MCF 10A (cell line): ENCODE results near the gene SPAG6. TPM values are rescaled to one million over a fixed set of nuclear protein-coding genes. Genes with fewer than 3 reads are reported as not detected.
A peak's percentile ranks its signal among the peaks of the same experiment; 100 is the strongest.

Source experiments
- BruUV-seq: library from RNA; stranded (reverse); fragments of 400-500 nt; replicated peaks from 2 replicates; lab custom pipeline; 2021; lab: Mats Ljungman, UMichigan
- CTCF ChIA-PET: fragments of 300-600 bp; sonication (Branson Sonifier 250); formaldehyde crosslinking; extraction: SDS; loops from one replicate; lab custom pipeline; 2021; ENCODE audit warnings: antibody characterized with exemption, inconsistent platforms; lab: Yijun Ruan, JAX
- POLR2A ChIA-PET: fragments of 300-600, 350-650 bp; sonication (Branson Sonifier 250); formaldehyde crosslinking; extraction: SDS; loops from one replicate; lab custom pipeline; 2020; ENCODE audit warnings: antibody characterized with exemption, inconsistent platforms; lab: Yijun Ruan, JAX
- DNase-seq: peaks from one replicate; pipeline ENCODE4 v3.0.0-alpha.2; 2018; ENCODE audit not compliant: unreplicated experiment
- H3K27ac Mint-ChIP-seq: one replicate; pipeline ENCODE4 v1.8.0; 2022; ENCODE audit warnings: mild to moderate bottlenecking, low read depth, mixed read lengths; ENCODE audit not compliant: unreplicated experiment
- H3K27me3 Mint-ChIP-seq: one replicate; pipeline ENCODE4 v1.8.0; 2022; ENCODE audit warnings: mixed read lengths; ENCODE audit not compliant: insufficient read depth, unreplicated experiment
- H3K36me3 Mint-ChIP-seq: one replicate; pipeline ENCODE4 v1.8.0; 2022; ENCODE audit warnings: mild to moderate bottlenecking, moderate library complexity, mixed read lengths; ENCODE audit not compliant: insufficient read depth, unreplicated experiment
- H3K4me1 Mint-ChIP-seq: one replicate; pipeline ENCODE4 v1.8.0; 2022; ENCODE audit warnings: mixed read lengths; ENCODE audit not compliant: insufficient read depth, unreplicated experiment
- H3K4me3 Mint-ChIP-seq: one replicate; pipeline ENCODE4 v1.8.0; 2022; ENCODE audit warnings: mild to moderate bottlenecking, moderate library complexity, mixed read lengths; ENCODE audit not compliant: unreplicated experiment
- H3K9me3 Mint-ChIP-seq: one replicate; pipeline ENCODE4 v1.8.0; 2022; ENCODE audit warnings: mixed read lengths; ENCODE audit not compliant: unreplicated experiment
- intact Hi-C: fragments of 100-400 bp; cut with micrococcal nuclease; formaldehyde crosslinking; loops from 2 replicates; pipeline ENCODE4 v1.14.1; 2022
- total RNA-seq: library from RNA; stranded (reverse); gene quantifications from 2 replicates; pipeline ENCODE4 v1.2.3, GENCODE V29; 2022
- TF ChIP-seq, protein P1 (sequence below): fragments of 200-600 bp; IDR thresholded peaks from one replicate; pipeline ENCODE4 v1.8.0; 2022; ENCODE audit warnings: antibody characterized with exemption, mild to moderate bottlenecking; ENCODE audit not compliant: unreplicated experiment

Gene SPAG6
- total RNA-seq, 1 experiment from 2014 or later: not detected

DNA sequence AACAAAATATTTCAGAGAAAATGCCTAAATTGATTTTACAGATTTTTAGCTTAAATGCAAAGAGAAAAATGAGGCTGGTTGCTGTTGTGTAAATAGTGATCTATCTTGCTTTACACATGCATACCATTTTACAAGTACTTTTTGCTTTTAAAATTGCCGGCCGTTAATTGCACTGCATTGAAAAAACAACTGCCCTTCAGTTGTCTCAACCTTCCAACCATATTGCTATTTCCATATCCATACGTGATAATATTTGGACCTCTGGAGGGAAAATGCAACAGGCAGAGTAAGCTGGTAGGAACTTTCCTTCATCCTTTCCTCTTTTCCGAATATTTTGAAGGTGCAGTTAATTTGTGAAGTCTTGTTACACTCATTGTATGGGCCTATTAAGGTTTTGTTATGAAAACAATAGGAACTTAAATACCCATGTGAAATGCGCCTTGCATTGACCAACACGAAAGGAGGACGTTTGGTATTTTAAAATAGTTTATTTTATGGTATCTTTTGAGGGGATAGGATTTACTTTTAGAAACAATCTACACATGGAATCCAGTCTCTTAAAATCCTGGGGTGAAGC lies 13.1 kb upstream of the SPAG6 start:
- H3K9me3 Mint-ChIP-seq: no peaks in the 10 kb centered on the region
- no peaks in the 10 kb centered on the region for H3K4me1 Mint-ChIP-seq
- ChIA-PET POLR2A (interaction anchor here (1.2 to 1.8 kb wide), 2 partner anchors 8 to 16 kb away, joined by 4 to 8 read pairs; partner anchors contain the start of gene COMMD3), CTCF (interaction anchor here (0.7 kb wide), 1 partner anchor 9 kb away, joined by 3 read pairs; no protein-coding TSS in a partner anchor)
- TF ChIP-seq, protein P1, sequence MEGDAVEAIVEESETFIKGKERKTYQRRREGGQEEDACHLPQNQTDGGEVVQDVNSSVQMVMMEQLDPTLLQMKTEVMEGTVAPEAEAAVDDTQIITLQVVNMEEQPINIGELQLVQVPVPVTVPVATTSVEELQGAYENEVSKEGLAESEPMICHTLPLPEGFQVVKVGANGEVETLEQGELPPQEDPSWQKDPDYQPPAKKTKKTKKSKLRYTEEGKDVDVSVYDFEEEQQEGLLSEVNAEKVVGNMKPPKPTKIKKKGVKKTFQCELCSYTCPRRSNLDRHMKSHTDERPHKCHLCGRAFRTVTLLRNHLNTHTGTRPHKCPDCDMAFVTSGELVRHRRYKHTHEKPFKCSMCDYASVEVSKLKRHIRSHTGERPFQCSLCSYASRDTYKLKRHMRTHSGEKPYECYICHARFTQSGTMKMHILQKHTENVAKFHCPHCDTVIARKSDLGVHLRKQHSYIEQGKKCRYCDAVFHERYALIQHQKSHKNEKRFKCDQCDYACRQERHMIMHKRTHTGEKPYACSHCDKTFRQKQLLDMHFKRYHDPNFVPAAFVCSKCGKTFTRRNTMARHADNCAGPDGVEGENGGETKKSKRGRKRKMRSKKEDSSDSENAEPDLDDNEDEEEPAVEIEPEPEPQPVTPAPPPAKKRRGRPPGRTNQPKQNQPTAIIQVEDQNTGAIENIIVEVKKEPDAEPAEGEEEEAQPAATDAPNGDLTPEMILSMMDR: no peak
- H3K4me3 Mint-ChIP-seq: no peak overlapping the region
- DNase-seq: no peak
- intact Hi-C loops: no loop called here
- no TSS peak for BruUV-seq
- H3K27me3 Mint-ChIP-seq: peaks cover 8% of the 10 kb centered on the region
- H3K27ac Mint-ChIP-seq: no peak overlapping the region
- peaks cover 31% of the 10 kb centered on the region for H3K36me3 Mint-ChIP-seq

DNA sequence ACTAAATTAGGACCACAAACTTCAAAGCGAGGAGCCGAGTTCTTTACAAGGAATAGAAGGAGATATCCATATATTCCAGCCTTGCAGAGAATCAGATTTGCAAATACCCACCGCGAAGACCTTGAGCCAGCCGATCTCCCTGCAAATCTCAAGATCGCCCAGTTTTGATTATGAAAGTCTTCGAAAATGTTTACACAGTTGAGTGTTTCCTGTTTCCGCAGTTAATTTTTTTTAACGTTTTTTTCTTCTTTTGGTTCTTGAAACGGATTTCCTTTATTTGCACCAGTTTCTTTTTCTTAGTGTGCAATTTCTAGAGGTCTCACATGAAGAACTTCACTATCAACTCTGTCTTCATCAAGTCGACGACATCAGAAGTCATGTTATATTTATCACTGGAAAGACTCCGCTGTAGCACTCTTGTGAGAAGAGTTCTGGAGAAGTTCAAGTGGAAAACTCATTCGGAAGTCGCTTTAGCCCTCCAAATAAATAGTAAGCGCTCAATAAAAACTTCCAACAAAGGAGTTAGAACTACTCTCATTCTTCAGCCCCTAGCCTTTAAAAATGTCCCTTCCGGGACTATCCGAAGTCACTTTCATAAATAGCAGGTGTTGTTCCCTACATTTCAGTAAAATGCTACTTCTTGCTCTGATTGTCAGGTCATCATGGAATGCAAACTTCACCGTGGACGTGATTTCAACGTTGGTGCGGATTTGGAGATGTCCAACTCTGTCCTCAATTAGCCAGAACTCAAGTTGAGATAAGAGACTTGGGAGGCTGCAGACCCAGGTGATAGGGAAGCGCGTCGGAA lies 11.9 kb upstream of the SPAG6 start:
- Mint-ChIP-seq H3K4me3 (no peak overlapping the region), H3K4me1 (no peaks in the 10 kb centered on the region), H3K9me3 (no peaks in the 10 kb centered on the region), H3K27me3 (peaks cover 15% of the 10 kb centered on the region), H3K27ac (no peak overlapping the region), H3K36me3 (peaks cover 21% of the 10 kb centered on the region)
- no peak for DNase-seq
- intact Hi-C loops: no loop called here
- CTCF ChIA-PET: no interaction called here
- POLR2A ChIA-PET: no interaction called here
- TF ChIP-seq, protein P1: no peak
- BruUV-seq: no TSS peak

DNA sequence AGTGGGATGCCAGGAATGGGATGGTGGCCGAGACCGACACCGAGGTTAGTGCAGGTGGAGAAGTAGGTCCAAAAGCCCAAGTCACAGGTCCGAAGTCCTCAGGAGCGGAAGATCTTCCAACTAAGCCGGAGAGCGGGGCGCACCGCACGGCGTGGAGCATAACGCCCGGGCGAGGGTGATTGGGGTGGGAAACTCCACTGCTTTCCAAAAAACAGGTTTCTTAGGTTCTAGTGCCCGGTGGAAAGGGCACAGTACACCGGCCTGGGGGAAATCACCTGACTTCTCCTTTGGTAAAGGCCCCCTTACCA lies 11.4 kb upstream of the SPAG6 start:
- Mint-ChIP-seq H3K9me3 (no peaks in the 10 kb centered on the region), H3K4me1 (no peaks in the 10 kb centered on the region), H3K27me3 (peaks cover 15% of the 10 kb centered on the region), H3K27ac (no peak overlapping the region), H3K36me3 (peaks cover 21% of the 10 kb centered on the region), H3K4me3 (no peak overlapping the region)
- ChIA-PET POLR2A (no interaction called here), CTCF (no interaction called here)
- intact Hi-C loops: no loop called here
- no peak for DNase-seq
- TF ChIP-seq, protein P1: no peak
- BruUV-seq: no TSS peak

DNA sequence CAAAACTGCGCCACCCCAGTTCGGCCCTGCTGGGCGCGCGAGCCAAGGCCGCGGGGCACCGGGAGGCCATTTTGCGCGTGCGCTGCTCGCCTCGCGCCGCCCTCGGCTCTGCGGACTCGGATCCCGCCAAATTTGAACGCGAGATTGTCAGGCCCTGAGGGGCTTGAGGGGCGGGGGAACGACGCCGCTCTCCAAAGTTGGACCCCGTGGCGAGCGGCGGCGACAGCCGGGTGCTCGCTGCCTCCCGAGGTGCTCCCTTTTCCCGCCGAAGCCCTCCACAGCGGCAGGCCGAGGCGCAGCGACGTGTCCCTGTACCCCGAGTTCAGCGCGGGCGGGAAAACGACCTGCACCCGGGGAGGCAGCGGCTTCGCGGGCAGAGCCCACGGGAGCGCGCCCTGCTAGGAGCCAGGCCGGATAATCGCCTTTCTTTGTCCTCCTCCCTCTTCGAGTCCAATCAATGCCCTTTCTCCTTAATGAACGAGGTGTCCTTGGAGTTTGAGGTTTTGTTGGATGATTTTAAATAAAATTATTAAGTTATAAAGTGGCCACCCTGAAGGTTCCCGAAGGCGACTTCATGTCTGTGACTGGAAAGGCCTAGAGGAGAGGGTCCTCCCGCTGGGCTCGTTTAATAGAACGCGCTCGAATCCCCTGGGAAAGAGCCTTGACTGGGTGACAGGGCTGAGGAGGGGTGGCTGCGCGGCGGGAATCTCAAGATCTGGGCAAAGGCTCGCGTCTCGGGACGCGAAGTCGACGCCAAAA lies 10.7 kb upstream of the SPAG6 start:
- peaks cover 16% of the 10 kb centered on the region for H3K36me3 Mint-ChIP-seq
- no peaks in the 10 kb centered on the region for H3K9me3 Mint-ChIP-seq
- no peak for DNase-seq
- H3K27me3 Mint-ChIP-seq: peaks cover 15% of the 10 kb centered on the region
- ChIA-PET CTCF (interaction anchor here (0.9 kb wide), 1 partner anchor 11 kb away, joined by 3 read pairs; no protein-coding TSS in a partner anchor), POLR2A (no interaction called here)
- intact Hi-C loops: no loop called here
- no peaks in the 10 kb centered on the region for H3K4me1 Mint-ChIP-seq
- TF ChIP-seq, protein P1: no peak
- BruUV-seq: no TSS peak
- H3K27ac Mint-ChIP-seq: no peak overlapping the region
- peak overlapping the region; percentile 65 for H3K4me3 Mint-ChIP-seq
